Astrocyte (in vitro differentiated cells and primary cell): Measurements from ENCODE around the gene ENOSF1. TPM values are rescaled to one million over a fixed set of nuclear protein-coding genes. Genes with fewer than 3 reads are reported as not detected.

Experiments
- DNase-seq: peaks from one replicate; pipeline ENCODE4 v3.0.0-alpha.2; 2010; ENCODE audit warnings: low read depth
- FAIRE-seq: peaks from 2 replicates; lab custom pipeline; 2011; peaks lifted over from hg19 to GRCh38; lab: Jason Lieb, UNC
- H2AFZ ChIP-seq: 2 replicates; pipeline ENCODE4 v1.6.0; 2012; ENCODE audit warnings: low read depth, low read length, inconsistent platforms
- H3K27ac ChIP-seq: 2 replicates; pipeline ENCODE4 v1.5.1; 2011; ENCODE audit warnings: low read depth, low read length, inconsistent platforms
- H3K27me3 ChIP-seq: 2 replicates; pipeline ENCODE4 v1.6.0; 2011; ENCODE audit warnings: low read length, inconsistent platforms; ENCODE audit not compliant: insufficient read depth
- H3K36me3 ChIP-seq: 2 replicates; pipeline ENCODE4 v1.5.1; 2011; ENCODE audit warnings: low read length, inconsistent platforms; ENCODE audit not compliant: insufficient read depth
- H3K4me1 ChIP-seq: 2 replicates; pipeline ENCODE4 v1.5.1; 2011; ENCODE audit warnings: low read length, inconsistent platforms; ENCODE audit not compliant: insufficient read depth
- H3K4me2 ChIP-seq: 2 replicates; pipeline ENCODE4 v1.6.0; 2012; ENCODE audit warnings: low read length, inconsistent platforms
- H3K4me3 ChIP-seq: 2 replicates; pipeline ENCODE4 v1.5.1; 2011; ENCODE audit warnings: low read depth, mild to moderate bottlenecking, low read length, inconsistent platforms; ENCODE audit not compliant: insufficient read depth
- H3K79me2 ChIP-seq: 2 replicates; pipeline ENCODE4 v1.6.0; 2012; ENCODE audit warnings: mild to moderate bottlenecking, low read length, inconsistent platforms; ENCODE audit not compliant: insufficient read depth
- H3K9ac ChIP-seq: 2 replicates; pipeline ENCODE4 v1.6.0; 2012; ENCODE audit warnings: mild to moderate bottlenecking, low read length, inconsistent platforms
- H3K9me3 ChIP-seq: 2 replicates; pipeline ENCODE4 v1.5.1; 2012; ENCODE audit warnings: low read depth, mild to moderate bottlenecking, low read length, inconsistent platforms; ENCODE audit not compliant: insufficient read depth
- H4K20me1 ChIP-seq: 2 replicates; pipeline ENCODE4 v1.6.0; 2012; ENCODE audit warnings: low read length, inconsistent platforms; ENCODE audit not compliant: insufficient read depth
- H3K27ac Mint-ChIP-seq: one replicate; pipeline ENCODE4 v1.8.0; 2021; ENCODE audit warnings: mild to moderate bottlenecking, mixed read lengths; ENCODE audit not compliant: unreplicated experiment
- H3K27me3 Mint-ChIP-seq: one replicate; pipeline ENCODE4 v1.8.0; 2021; ENCODE audit warnings: low read depth, mixed read lengths; ENCODE audit not compliant: unreplicated experiment
- H3K36me3 Mint-ChIP-seq: one replicate; pipeline ENCODE4 v1.8.0; 2021; ENCODE audit warnings: low read depth, mixed read lengths; ENCODE audit not compliant: unreplicated experiment
- H3K4me1 Mint-ChIP-seq: one replicate; pipeline ENCODE4 v1.8.0; 2021; ENCODE audit warnings: low read depth, mixed read lengths; ENCODE audit not compliant: unreplicated experiment
- H3K4me3 Mint-ChIP-seq: one replicate; pipeline ENCODE4 v1.8.0; 2021; ENCODE audit warnings: mild to moderate bottlenecking, moderate library complexity, mixed read lengths; ENCODE audit not compliant: unreplicated experiment
- H3K9me3 Mint-ChIP-seq: one replicate; pipeline ENCODE4 v1.8.0; 2021; ENCODE audit warnings: mild to moderate bottlenecking, mixed read lengths; ENCODE audit not compliant: unreplicated experiment
- CTCF ChIP-seq: IDR thresholded peaks from 2 replicates; pipeline ENCODE4 v1.5.1; 2011; ENCODE audit warnings: low read depth, mild to moderate bottlenecking, inconsistent platforms, low read length, moderate library complexity; ENCODE audit not compliant: insufficient read depth
- EZH2 ChIP-seq: IDR thresholded peaks from 2 replicates; pipeline ENCODE4 v1.6.1; 2012; ENCODE audit warnings: mild to moderate bottlenecking, low read length, inconsistent platforms; ENCODE audit not compliant: insufficient read depth
- total RNA-seq: library from RNA; stranded (reverse); gene quantifications from 2 replicates; pipeline ENCODE4 v1.2.1, GENCODE V29; 2021

The ENOSF1 gene
- total RNA-seq, 1 donor from 2014 or later, result 14.4 TPM

- Histone ChIP-seq H3K79me2 (peaks cover 38% of the 10 kb centered on the region), H3K4me1 (peaks cover 10% of the 10 kb centered on the region), H2AFZ (no peak overlapping the region), H3K27ac (peak overlapping the region; percentile 56), H3K9ac (peak overlapping the region; percentile 87), H3K4me2 (peak overlapping the region; percentile 99), H4K20me1 (peaks cover 23% of the 10 kb centered on the region), H3K27me3 (no peaks in the 10 kb centered on the region), H3K9me3 (no peaks in the 10 kb centered on the region), H3K4me3 (peak overlapping the region; percentile 75), H3K36me3 (peaks cover 5% of the 10 kb centered on the region)
- DNase-seq (no peak), FAIRE-seq (no peak)
- TF ChIP-seq EZH2, result no peak
- TF ChIP-seq CTCF, result no peak
- H3K36me3 Mint-ChIP-seq, result peaks cover 11% of the 10 kb centered on the region
- no peaks in the 10 kb centered on the region for H3K27me3 Mint-ChIP-seq
- H3K4me1 Mint-ChIP-seq, result no peaks in the 10 kb centered on the region
- no peaks in the 10 kb centered on the region for H3K9me3 Mint-ChIP-seq
- H3K27ac Mint-ChIP-seq, result no peak overlapping the region
- H3K4me3 Mint-ChIP-seq, result peak overlapping the region; percentile 84
Measured at GRCh38 chr18:710418-711300, 1.8 kb downstream of the ENOSF1 start.

- Histone ChIP-seq H3K4me1 (peaks cover 10% of the 10 kb centered on the region), H2AFZ (no peak overlapping the region), H4K20me1 (peaks cover 23% of the 10 kb centered on the region), H3K36me3 (peaks cover 12% of the 10 kb centered on the region), H3K4me2 (no peak overlapping the region), H3K9ac (no peak overlapping the region), H3K79me2 (peaks cover 38% of the 10 kb centered on the region), H3K4me3 (no peak overlapping the region), H3K27me3 (no peaks in the 10 kb centered on the region), H3K27ac (no peak overlapping the region), H3K9me3 (no peaks in the 10 kb centered on the region)
- Mint-ChIP-seq H3K4me1 (no peaks in the 10 kb centered on the region), H3K4me3 (no peak overlapping the region), H3K27me3 (no peaks in the 10 kb centered on the region), H3K27ac (peak overlapping the region; percentile 2), H3K9me3 (no peaks in the 10 kb centered on the region), H3K36me3 (peaks cover 13% of the 10 kb centered on the region)
- DNase-seq (no peak), FAIRE-seq (no peak)
- TF ChIP-seq CTCF (no peak), EZH2 (no peak)
Measured at GRCh38 chr18:709771-710170, 2.7 kb downstream of the ENOSF1 start.

- H3K36me3 ChIP-seq, result peaks cover 12% of the 10 kb centered on the region
- H4K20me1 ChIP-seq, result peaks cover 25% of the 10 kb centered on the region
- H3K4me2 ChIP-seq, result no peak overlapping the region
- Mint-ChIP-seq H3K4me1 (peaks cover 9% of the 10 kb centered on the region), H3K27me3 (no peaks in the 10 kb centered on the region), H3K36me3 (peaks cover 13% of the 10 kb centered on the region), H3K9me3 (no peaks in the 10 kb centered on the region), H3K4me3 (no peak overlapping the region), H3K27ac (no peak overlapping the region)
- H3K27me3 ChIP-seq, result no peaks in the 10 kb centered on the region
- no peak overlapping the region for H3K9ac ChIP-seq
- peaks cover 19% of the 10 kb centered on the region for H3K4me1 ChIP-seq
- no peak for DNase-seq
- H3K9me3 ChIP-seq, result no peaks in the 10 kb centered on the region
- TF ChIP-seq EZH2 (no peak), CTCF (no peak)
- H2AFZ ChIP-seq, result no peak overlapping the region
- no peak overlapping the region for H3K27ac ChIP-seq
- FAIRE-seq, result no peak
- peaks cover 38% of the 10 kb centered on the region for H3K79me2 ChIP-seq
- H3K4me3 ChIP-seq, result no peak overlapping the region
Measured at GRCh38 chr18:708096-708495, 4.3 kb downstream of the ENOSF1 start.
